Activated naive CD4-positive, alpha-beta T cell treated with Interleukin-2 at 50 U/mL for 16 hours (primary cell): ENCODE data around the gene MOK.
"Not testable (repeated sequence)": the region's sequence is repeated elsewhere in the genome, so short reads cannot be mapped to it uniquely, and the experiment has no call there.

Experiments used
- DNase-seq: peaks from one replicate; pipeline ENCODE4 v3.0.0-alpha.2; 2020

MOK gene

DNA sequence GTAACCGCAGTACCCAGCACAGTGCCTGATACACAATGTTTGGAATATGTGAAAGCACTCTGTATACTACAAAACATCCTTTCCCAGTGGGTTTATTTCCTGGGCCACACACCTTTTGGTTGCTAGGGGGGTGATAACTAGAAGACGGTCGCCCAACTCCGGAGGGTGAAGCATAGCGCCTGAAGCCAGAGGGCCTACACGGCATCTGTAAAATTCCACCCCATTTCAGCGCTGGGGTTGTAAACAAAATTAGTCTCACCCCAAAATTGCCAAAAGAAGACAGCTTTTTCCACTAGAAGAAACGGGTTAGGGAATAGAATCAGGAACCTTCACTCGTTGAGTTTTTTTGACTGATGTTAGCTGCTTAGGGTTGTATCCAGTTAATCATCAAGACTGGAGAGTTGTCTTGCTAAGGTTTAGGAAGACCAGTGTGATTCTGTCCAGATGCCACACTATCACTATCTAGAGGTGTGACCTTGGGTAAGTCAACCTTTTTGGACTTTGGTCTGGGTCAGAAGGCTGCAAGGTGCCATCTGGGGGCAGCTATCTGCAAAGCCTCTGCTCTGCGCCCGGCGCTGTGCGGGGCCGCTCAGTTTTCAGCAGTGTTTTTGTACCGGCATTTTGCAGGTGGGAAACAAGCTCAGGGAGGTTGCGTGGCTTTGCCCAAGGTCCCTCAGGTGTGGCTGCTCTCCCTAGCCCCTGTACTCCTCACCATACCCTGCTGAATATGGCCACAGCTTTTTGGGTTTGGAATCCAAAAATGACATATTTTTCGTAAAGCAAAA, 15.9 kb upstream of the MOK start:
- DNase-seq = no peak

DNA sequence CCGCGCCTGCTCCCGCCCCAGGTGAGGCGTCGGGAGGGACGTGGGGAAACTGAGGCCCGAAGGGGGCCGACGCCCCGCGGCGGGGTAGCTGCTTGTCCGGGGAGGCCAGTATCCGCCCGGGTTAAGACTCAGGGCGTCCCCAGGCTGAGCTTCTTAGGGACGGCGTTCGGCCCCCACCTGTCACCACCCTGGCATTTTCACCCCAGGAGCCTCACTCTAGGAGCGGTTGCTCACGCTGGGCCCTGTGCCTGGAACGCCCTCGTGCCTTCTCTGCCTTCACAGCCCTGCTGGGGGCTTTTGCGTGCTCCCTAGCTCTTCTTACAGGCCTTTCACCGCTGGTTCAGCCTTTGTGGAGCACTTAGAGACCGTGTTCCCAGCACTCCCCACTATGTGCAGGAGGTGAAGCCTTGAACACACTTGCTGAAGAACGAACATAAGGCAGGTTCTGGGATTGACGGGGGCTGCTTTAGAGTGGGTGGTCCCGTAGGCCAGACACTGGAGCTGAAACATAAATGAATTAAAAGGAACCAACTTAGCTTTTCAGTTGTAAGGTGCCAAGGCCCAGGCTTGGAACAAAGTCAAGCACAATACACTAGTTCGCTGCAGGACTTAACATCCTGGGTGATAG, 15.2 kb upstream of the MOK start:
- DNase-seq = peak; percentile 52

DNA sequence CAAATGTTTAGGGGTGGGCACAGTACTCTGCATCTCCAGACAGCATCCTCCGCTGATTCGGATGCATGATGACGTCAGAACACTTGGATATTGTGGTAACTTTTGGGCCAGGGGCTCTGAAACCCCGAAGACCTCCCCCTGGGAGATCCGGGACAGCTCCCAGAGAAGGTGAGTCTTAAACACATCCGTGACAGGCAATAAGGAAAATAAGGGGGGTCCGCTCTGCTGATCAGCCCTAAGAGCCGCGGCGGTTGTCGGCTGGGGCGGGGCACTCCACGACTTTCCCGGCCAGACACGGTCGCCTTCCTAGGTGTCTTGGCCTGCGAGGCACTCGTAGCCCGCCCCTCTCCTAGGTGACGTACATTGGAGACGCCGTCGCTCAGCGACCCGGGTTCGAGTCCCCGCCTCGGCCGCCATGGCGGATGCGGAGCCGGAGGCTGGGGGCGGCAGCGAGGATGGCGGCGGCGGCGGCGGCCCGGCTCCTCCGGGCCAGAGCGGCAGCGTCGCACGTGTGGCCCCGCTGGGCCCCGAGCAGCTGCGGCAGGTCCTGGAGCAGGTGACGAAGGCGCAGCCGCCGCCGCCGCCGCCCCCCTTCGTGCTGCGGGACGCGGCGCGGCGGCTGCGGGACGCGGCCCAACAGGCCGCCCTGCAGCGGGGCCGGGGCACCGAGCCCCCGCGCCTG, 14.5 kb upstream of the MOK start, which contains the start of gene ZNF839:
Gene ZNF839 (plus strand): TSS at position 396 of the 682 bp plus-strand sequence. CDS start 20 bp downstream, at position 416.
- peak; percentile 95 for DNase-seq

DNA sequence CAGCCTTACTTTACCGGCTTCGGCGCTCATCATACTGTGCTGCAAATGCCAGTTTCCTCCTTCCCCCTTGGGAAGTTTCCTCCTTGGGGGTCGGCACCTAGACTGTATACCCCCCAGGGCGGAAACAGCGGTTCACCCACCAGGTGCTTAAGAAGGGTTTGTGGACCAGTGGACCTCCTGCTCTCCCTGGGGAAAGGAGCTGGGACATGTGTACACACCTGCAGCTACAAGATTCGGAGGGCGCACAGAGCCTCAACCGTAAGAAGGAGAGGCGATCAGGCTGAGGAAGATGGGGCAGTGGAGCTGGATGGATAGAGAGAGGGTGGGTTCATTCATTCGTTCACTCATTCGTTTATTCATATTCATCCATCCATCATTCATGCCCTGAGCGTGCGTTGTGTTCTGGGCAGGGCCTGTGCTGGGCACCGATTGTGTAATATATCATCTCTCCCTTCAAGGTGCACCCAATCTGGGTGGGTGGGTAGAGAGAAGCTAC, 13.9 kb upstream of the MOK start:
- DNase-seq = no peak

DNA sequence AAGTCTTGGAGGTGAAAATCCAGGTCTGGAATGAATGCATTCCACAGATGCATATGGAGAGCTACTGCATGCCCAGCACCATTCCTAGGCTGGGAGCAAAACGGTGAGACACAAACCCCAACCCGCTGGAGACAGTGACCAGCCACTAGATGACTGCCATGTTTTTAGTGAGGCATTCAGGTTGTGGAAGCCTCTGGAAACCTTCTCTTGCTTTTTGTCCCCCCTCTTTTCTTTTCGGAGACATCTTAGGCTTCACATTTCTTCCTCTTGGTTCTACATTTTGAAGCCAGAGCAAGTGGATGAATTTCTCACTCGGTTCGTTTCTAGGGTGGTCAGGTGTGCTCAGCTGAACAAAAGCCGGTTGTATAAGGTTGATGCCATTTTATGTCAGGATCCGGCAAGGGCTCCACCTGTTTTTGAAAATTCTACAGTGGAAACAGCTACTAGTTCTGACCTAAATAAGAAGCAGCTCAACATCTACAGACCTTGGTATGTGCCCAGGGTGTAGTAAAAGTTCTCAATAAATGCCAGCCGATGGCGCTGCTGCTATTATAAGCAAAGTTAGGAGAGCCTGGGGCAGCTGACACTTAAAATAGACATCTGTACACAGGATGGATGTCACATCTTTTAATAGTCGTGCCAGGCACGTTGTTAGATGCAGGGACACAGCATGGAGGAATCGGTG, 12.7 kb upstream of the MOK start:
- peak; percentile 14 for DNase-seq

DNA sequence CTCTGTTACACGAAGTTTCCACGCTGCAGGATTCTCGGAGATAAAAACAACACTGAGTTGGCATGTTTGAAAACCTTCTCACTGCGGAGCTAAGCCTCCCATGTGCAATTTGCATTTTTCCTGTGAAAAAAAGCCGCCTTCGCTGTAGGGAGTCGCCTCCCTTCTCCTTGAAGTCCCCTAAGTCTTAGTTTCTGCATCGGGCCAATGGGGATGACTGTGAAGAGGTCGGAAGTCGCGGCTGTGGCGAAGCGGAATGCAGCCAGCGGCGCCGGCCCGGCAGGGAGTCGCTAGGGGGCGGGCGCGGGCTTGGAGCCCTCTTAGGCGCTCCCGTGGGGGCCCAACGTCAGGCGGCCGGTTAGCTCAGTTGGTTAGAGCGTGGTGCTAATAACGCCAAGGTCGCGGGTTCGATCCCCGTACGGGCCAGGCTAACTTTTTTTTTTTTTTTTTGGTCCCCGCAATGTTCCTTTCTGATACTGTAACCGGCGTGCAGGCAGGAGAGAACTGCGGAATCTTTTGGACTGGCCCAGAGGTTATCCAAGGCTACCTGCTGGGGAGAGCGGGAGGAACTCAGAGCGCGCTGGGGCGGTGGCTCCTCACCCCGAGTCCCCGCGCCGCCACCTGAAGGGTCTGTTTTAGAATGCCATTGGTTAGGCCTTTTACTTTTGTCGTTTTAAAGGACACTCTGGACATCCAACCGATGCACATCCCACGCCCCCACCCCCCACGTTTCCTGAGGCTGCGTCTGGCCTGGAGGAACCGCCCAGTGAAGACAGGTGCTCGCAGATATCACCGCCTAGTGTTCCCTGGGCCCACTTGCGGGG, 12.0 kb upstream of the MOK start:
- peak; percentile 95 for DNase-seq

DNA sequence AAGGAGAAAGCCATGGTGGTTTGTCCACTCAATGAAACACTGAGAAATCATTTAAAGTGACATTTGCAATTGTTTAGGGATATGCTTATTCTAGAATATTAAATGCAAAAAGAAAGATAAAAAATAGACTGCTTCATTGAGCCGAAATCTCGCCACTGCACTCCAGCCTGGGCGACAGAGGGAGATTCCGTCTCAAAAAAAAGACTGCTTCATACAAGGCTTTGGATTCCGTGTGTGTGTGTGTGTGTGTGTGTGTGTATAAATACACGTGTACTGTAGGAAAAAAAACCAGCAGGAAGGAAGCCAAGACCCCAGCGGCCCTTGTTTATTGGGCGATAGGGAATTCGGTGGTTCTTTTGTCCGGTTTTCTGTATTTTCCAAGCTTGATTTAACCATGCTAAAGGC, 11.4 kb upstream of the MOK start:
- peak; percentile 21 for DNase-seq

DNA sequence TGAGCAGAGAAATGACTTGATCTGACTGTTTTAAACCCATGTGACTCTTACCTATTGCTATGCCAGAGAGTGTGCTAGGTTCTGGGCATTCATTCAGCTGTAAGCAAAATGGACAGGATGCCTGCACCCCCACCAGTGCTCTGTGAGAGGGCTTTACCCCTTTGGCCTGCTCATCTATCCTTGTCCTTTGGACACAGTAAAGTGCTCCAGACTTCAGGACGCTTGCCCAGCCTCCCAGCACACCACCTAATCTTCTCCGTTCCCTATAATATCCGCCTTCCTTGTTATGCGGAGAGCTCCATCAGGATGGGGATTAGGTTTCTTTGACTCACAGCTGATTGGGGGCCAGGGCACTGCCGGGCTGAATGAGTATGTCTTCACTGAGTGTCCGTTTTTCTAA, 10.2 kb upstream of the MOK start:
- no peak for DNase-seq

DNA sequence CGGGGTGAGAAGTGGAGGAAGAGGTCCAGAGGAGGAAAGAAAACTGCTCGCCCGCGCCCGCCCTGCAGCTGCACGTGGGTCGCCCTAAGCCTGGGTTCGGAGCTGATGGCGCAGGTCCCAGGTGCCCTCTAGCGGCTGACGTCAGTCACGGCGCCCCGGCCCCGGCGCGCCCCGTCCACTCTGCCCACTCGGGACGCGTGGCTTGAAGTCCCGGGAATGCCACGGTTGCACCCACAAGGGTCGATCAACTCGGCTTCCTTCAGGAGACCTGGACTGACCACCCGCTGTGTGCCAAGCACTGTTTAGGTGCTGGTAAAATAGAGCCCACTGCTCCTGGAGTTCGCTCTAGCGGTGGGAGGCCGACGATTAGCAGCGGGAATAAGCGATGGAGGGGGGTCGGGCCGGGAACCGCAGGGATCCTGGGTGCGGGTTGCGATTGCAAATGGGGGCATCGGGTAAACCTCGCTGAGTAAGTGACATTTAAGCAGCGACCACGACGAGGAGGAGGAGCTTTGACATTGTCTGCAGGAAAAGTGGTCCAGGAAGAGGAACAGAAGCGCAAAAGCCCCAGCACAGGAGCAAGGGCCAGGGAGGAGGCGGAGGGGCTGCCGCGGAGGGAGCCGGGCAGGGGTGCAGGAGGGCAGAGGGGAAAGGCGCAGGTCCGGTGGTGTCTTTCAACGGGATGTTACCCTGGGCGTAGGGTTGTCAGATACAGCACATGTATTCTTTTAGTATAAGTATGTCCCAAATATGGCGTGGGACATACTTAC, 9.5 kb upstream of the MOK start:
- peak; percentile 86 for DNase-seq

DNA sequence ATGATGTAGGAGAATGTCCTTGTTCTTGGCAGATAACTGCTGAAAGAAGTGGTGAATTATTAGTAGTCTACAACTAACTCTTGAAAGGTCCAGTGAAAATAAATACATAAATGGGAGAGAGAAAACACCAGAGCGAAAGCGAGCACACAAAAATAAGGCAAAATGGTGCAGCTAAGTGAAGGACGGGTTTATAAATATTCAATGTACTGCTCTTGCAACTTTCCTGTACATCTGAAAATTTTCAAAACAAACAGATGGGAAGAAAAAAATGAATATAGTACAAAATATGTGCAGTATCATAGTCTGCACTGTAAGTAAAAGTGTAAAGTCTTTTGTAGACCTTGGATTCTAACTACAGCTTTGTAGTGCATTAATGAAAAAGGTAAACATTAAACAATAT, 1.3 kb downstream of the MOK start:
- no peak for DNase-seq

DNA sequence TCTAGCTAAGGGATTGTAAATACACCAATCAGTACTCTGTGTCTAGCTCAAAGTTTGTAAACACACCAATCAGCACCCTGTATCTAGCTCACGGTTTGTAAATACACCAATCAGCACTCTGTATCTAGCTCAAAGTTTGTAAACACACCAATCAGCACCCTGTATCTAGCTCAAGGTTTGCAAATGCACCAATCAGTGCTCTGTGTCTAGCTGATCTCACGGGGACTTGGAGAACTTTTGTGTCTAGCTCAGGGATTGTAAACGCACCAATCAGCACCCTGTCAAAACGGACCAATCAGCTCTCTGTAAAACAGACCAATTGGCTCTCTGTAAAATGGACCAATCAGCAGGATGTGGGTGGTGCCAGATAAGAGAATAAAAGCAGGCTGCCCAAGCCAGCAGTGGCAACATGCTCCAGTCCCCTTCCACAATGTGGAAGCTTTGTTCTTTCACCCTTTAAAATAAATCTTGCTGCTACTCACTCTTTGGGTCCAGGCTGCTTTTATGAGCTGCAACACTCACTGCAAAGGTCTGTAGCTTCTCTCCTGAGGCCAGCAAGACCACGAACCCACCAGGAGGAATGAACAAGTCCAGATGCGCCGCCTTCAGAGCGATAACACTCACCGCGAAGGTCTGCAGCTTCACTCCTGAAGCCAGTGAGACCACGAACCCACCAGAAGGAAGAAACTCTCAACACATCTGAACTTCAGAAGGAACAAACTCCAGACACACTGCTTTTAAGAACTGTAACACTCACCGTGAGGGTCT, 6.5 kb downstream of the MOK start:
- not testable (repeated sequence) for DNase-seq

DNA sequence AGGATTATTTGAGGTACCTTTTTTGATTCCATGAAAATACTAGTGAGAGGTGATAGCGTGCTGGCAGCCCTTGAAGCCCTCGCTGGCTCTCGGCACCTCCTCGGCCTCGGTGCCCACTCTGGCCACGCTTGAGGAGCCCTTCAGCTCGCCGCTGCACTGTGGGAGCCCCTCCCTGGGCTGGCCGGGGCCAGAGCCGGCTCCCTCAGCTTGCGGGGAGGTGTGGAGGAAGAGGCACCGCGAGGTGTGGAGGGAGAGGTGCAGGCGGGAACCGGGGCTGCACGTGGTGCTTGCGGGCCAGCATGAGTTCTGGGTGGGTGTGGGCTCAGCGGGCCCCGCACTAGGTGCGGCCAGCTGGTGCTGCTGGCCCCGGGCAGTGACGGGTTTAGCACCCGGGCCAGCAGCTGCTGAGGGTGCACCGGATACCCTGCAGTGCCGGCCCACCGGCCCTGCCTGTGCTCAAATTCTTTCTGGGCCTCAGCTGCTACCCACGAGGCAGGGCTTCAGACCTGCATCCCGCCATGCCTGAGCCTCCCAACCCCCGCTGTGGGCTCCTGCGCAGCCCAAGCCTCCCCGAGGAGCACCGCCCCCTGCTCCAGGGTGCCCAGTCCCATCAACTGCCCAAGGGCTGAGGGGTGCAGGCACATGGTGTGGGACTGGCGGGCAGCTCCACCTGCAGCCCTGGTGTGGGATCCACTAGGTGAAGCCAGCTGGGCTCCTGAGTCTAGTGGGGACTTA, 7.4 kb downstream of the MOK start:
- no peak for DNase-seq

DNA sequence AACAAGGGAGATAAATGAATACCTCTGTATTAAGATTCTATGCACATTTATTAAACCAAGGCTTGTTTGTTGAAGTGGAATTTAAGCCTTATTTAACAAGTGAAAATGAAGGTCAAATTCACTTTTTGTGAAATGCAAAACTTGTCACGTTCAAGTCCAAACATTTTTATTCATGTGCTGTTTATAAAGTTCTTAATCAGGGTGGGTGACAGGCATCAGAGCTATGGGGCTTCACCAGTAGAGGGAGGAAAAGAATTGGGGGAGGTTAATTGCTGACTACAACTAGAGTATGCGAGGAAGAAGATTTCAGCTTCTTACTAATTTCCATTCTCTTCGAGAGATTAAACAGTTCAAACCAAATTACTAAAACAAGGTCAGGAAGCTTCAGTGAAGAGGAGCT, 9.7 kb downstream of the MOK start:
- no peak for DNase-seq

DNA sequence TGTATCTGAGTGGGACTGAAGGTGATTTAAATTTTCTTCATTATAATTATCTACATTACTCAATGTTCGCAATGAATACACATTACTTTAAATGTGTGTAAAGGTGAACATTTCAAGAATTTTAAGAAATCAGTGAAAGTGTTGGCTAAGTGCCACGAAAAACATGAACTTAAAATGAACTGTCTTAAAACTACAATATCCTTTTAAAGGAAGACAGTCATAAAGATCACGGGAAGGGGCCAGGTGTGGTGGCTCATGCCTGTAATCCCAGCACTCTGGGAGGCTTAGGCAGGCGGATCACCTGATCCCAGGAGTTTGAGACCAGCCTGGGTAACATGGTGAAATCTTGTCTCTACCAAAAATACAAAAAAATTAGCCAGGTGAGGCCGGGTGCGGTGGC, 11.2 kb downstream of the MOK start:
- no peak for DNase-seq

DNA sequence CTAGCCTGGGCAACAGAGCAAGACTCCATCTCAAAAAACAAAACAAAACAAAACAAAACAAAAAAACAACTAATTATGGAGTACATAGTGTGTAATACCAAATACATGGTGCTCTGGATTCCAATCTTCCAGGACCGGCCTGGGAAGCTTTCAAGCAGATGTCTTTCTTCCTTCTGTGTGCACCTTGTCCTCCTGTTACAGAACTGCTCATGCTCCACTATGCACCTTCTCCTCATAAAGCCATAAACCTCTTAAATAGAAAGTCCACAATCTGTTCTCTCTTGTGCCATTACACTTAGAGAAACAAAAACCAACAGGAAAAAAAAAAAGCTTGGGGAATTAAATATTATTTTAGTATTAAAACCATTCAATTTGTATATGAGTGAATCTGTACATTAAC, 12.5 kb downstream of the MOK start:
- no peak for DNase-seq

DNA sequence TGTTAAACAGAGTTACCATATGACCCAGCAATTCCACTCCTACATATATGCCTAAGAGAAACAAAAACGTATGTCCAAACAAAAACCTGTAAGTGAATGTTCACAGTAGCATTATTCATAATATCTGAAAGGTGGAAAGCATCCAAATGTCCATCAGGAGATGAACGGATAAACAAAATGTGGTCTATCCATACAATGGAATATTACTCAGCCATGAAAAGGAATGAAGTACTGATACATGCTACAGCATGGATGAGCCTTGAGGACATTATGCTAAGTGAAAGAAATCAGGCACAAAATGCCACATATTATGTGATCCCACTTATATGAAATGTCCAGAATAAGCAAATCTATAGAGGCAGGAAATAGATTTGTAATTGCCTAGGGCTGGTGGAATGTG, 16.8 kb downstream of the MOK start:
- no peak for DNase-seq

DNA sequence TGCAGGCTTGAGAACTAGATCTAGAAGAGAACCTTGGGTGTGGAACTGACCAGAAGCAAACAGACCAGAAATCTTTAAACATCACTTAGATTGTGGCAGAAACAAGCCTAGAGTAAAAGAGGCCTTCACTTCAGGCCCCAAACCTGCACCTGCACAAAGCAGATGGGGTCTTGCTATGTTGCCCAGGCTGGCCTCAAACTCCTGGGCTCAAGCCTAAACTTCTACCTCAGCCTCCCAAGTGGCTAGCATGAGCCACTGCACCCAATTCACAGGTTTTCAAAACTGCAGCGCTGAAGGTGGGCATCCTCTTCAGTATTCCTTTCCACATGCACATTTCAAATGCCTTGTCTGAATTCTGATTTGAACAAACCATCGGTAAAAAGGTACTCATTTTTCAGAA, 19.9 kb downstream of the MOK start:
- no peak for DNase-seq

DNA sequence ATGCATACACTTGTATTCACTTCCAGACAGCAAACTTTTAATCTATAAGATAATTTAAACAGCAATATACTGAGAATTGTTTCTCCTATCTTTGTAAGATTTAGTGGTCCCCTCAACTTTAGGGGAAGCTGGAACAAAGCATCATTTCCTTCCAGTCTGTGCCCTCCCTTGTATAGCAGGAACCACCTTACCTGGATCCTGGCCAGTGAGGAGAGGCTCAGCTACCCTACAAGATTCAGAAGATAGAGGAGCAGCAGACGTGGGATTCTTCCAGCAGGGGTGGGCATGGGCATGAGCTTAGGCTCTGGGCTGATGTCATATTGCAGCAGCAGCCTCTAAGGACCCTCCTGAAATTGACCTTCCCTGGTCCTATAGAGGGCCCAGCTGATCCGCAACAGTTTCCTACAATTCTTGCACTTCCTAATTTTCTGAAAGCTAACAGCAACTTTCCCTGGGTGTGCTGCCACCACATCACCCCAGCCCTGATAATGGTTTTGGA, 21.3 kb downstream of the MOK start:
- no peak for DNase-seq

DNA sequence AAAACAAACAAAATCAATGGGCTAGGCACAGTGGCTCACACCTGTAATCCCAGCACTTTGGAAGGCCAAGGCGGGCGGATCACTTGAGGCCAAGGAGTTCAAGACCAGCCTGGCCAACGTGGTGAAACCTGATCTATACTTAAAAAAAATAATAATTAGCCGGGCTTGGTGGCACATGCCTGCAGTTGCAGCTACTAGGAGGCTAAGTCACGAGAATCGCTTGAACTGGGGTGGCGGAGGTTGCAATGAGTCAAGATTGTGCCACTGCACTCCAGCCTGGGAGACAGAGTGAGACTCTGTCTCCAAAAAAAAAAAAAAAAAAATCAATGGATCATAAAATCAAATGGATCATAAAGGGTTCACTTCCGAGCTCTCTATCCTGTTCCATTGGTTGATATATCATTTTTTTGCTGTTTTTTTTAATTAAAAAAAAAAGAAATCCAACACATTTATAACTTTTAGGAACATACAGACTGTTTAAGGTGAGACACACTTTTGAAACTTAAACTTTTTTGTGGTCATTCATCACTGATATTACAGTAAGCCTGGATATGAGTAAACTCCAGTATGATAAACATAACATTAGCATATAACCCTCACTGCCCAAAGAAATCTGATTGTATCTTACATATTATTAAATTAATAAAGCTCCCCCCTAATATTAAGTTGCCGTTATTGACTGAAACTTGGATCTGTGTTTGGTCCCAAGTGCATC, 22.1 kb downstream of the MOK start:
- no peak for DNase-seq
